ENCODE measurements around the gene FAAP20. TPM values are rescaled to one million over a fixed set of nuclear protein-coding genes. Genes with fewer than 3 reads are reported as not detected.
A peak's percentile ranks its signal among the peaks of the same experiment; 100 is the strongest.

The FAAP20 gene
- total and polyA plus RNA-seq, 12 donors, result 2.7 to 185 (median 62.0) TPM

GRCh38 chr1:2176615-2177014, 18.0 kb downstream of the FAAP20 start:
- Histone ChIP-seq H3K27me3 (no peaks in the 10 kb centered on the region), H3K27ac (no peak overlapping the region), H3K9me3 (replicated peaks in 1 of 3) (no peaks in the 10 kb centered on the region), H3K4me3 (no peak overlapping the region), H3K36me3 (replicated peaks in 1 of 2) (no peaks in the 10 kb centered on the region), H3K4me1 (replicated peaks in 1 of 2) (no peaks in the 10 kb centered on the region)
- no peak for DNase-seq
- 77 to 87% (median 83%) methylated on average over 9 to 10 of the region's 10 CpGs for WGBS, 4 donors
- intact Hi-C loops (cut with DNase I), result no loop called here
- TF ChIP-seq POLR2A (IDR thresholded peaks at IDR 0.05) (no peak), CTCF (IDR thresholded peaks at IDR 0.05) (no peak)

- TF ChIP-seq CTCF (IDR thresholded peaks at IDR 0.05), result no peak
- no peak for TF ChIP-seq POLR2A (IDR thresholded peaks at IDR 0.05)
- H3K4me3 ChIP-seq, result no peak overlapping the region
- H3K4me1 ChIP-seq (replicated peaks in 1 of 2), result no peaks in the 10 kb centered on the region
- H3K27ac ChIP-seq, result no peak overlapping the region
- WGBS, 4 donors, result 87 to 90% (median 89%) methylated on average over 34 to 42 of the region's 42 CpGs
- intact Hi-C loops (cut with DNase I), result no loop called here
- no peaks in the 10 kb centered on the region for H3K9me3 ChIP-seq (replicated peaks in 1 of 3)
- no peaks in the 10 kb centered on the region for H3K27me3 ChIP-seq
- DNase-seq, result no peak
- H3K36me3 ChIP-seq (replicated peaks in 1 of 2), result no peaks in the 10 kb centered on the region
Measured at GRCh38 chr1:2175681-2176454, 18.7 kb downstream of the FAAP20 start.

GRCh38 chr1:2175055-2175414, 19.5 kb downstream of the FAAP20 start:
- Histone ChIP-seq H3K27ac (no peak overlapping the region), H3K4me3 (no peak overlapping the region), H3K36me3 (replicated peaks in 1 of 2) (no peaks in the 10 kb centered on the region), H3K27me3 (no peaks in the 10 kb centered on the region), H3K4me1 (replicated peaks in 1 of 2) (no peaks in the 10 kb centered on the region), H3K9me3 (replicated peaks in 1 of 3) (no peaks in the 10 kb centered on the region)
- TF ChIP-seq CTCF (IDR thresholded peaks at IDR 0.05), result no peak
- no peak for TF ChIP-seq POLR2A (IDR thresholded peaks at IDR 0.05)
- no peak for DNase-seq
- 78 to 83% (median 81%) methylated on average over 9 of the region's 9 CpGs for WGBS, 4 donors
- intact Hi-C loops (cut with DNase I), result no loop called here

GRCh38 chr1:2174348-2175054, 20.1 kb downstream of the FAAP20 start:
- DNase-seq, result peak in 6 of 7 donors; percentile 46 to 72 (median 58)
- intact Hi-C loops (cut with DNase I), result no loop called here
- TF ChIP-seq CTCF (IDR thresholded peaks at IDR 0.05), result peak; percentile 60 to 82 (median 78)
- TF ChIP-seq POLR2A (IDR thresholded peaks at IDR 0.05), result no peak
- H3K9me3 ChIP-seq (replicated peaks in 1 of 3), result no peaks in the 10 kb centered on the region
- 27 to 45% (median 34%) methylated on average over 14 to 31 of the region's 31 CpGs for WGBS, 4 donors
- H3K36me3 ChIP-seq (replicated peaks in 1 of 2), result no peaks in the 10 kb centered on the region
- H3K4me1 ChIP-seq (replicated peaks in 1 of 2), result no peaks in the 10 kb centered on the region
- no peaks in the 10 kb centered on the region for H3K27me3 ChIP-seq
- no peak overlapping the region for H3K4me3 ChIP-seq
- no peak overlapping the region for H3K27ac ChIP-seq
